Suppressor macrophage treated with lipopolysaccharide for 1 hour (primary cell): ENCODE results near the gene METTL22.

ENCODE experiments used
- DNase-seq, 3 donors: peaks; one replicate each; pipeline ENCODE4 v3.0.0-alpha.2; 2020 to 2022

The METTL22 gene

DNA sequence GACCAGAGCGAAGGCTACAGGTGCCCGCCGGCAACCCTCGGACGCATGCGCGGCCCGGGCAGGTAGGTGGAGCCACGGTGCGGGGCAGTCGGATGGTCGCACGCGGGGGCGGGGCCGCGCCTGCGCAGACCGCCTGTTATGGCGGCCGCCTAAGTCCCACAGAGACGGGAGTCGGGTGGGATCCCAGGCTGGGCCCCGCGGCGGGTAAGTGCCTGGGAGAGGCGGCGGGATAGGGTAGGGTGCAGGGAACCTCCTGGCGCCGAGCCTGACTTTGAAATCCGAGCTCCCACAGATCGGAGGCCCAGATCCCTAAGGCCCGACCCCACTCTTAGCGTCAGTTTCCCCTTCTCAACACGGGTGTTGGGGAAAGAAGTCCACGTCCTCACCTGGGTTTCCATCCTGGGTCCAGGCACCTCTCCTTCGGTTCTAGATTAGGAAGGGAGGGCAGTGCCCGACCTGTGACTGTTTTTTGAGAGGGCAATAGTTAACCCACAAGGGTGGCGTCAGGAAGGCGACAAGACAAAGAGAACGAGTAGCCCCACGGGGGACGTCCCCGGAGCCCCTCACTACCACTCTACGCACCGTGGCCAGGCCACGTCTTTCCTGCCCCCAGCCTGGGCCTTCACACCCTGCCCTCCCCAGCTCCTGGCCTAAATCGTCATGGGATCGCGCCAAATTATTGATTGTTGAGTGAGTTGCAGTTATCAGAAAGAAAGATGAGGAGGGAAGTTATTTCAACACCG, at the start of gene METTL22:
Gene METTL22, plus strand, starts transcription at position 127 of the 743 bp plus-strand sequence. CDS start 3,968 bp downstream, outside the sequence.
- peak; percentile 92 to 97 (median 96) for DNase-seq

DNA sequence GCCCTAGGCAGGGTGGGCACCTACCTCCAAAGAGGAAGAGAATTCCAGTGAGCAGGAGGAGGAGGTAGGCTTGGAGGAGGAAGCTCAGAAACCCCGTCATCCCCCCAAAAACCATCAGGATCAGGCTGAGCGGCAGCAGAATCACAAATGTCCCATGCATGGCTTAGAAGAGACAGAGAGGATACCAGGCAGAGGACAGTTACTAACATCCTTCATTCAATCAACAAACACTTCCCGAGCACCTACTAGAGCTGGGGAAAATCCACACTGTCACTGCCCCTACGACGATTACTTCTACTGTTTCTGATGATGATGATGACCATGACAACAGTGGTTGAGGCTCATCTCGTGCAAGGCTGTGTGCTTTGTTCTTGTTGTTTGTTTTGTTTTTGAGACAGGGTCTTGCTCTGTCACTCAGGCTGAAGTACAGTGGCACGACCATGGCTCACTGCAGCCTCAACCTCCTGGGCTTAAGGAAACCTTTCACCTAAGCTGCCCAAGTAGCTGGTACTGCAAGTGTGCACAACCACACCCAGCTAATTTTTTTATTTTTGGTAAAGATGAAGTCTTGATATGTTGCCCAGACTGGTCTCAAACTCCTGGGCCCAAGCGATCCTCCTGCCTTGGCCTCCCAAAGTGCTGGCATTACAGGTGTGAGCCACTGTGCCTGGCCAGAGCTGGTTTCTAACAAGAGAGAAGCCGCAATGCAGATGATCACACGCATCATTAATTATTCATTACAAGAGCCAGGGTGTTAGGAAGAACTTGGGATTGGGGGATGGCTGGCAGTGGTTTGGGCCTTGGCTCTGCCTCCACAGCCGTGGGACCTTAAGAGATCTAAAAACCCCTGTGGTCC, 49.2 kb upstream of the METTL22 start:
- no peak for DNase-seq

GRCh38 chr16:8572919-8573724, 48.4 kb upstream of the METTL22 start:
- DNase-seq = peak; percentile 50 to 56 (median 50)

GRCh38 chr16:8575399-8575798, 46.1 kb upstream of the METTL22 start:
- no peak for DNase-seq

DNA sequence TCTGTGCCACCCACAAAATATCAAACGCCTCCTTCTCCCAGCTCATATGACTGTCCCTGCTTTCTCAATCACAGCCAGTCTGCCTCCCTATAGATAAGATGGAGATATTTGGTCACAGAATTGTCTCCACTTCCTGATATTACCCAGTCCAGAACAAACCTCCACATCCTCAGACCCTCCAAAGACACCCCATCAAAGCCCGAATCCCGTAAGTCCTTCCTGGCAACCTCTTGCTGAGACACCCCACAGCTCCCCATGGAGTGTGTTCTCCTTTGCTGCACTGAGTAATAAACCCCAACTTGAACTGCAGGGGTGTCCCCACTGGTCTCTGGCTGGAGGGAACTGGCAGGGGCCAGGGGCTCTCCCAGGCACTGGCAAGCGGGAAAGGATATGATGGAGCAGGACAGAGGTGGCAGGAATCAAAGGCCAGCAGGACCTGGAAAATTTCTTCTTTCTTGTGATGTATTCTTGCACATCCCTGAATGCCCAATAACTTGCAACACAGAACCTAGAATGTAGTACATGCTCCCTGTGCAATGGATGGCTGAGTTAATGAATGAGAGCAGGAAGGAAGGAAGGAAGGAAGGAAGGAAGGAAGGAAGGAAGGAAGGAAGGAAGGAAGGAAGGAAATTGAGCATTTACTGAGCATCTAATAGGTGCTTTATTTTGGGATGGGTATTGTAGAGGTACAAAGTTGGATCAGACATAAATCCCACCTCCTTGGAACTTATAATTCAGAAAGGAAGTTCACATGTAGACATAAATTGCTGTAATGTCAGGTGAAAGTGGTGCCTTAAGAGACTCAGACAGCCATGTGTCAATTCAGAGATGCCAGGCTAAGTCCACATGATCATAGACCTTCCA, 45.1 kb upstream of the METTL22 start:
- peak in 1 of 3 donors; percentile 44 for DNase-seq

- no peak for DNase-seq
These were observed 43.7 kb upstream of the METTL22 start for GRCh38 chr16:8577678-8578304.

GRCh38 chr16:8579559-8579958, 41.9 kb upstream of the METTL22 start:
- DNase-seq = no peak

DNA sequence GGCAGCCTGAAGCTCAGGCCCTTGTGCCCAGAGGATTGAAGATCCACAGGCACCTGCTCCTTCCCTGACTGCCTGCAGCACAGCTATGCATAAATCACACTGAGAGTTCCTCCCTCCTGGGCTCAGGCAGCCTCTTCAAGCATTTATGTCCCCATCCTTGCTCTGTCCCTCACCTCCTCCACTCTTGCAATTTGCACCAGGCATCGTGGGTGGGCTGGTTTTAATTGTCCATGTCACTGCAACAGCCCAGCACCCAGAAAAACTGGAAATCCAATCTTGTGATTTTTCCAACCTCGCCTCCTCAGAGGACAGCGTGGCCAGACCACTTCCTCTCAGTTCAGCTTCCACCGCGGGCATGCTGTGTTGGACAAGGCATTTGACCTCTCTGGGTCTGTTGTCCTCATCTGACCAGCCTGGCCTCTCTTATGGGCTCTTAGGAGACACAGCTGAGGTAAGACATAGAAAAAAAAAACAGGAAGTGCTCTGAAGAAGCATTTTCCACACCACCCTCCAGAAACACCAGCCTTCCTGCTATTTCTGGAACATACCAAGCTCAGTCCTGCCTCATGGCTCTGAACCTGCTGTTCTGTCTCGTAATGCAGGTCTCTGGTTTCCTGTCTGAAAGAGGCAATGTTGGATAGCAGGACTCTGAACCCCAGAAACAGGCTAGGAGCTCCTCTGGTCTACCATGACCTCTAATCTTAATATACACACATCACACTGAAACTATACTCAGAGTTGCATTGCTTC, 39.5 kb upstream of the METTL22 start:
- peak; percentile 82 to 87 (median 85) for DNase-seq

DNA sequence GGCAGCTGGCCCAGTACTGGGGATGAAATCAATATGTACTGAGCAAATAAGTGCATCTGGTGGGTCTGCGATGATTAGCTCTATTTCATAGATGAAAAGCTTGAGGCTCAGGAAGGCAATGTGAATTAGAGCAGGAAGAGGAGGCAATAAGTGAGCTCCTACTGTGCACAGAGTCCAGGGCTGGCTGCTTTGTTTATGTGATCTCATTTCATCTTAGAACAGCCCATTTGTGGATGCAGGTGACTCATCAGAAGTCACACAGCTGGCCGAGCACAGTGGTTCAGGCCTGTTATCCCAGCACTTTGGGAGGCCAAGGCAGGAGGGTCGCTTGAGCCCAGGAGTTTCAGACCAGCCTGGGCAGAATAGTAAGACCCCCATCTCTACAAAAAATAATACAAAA, 38.3 kb upstream of the METTL22 start:
- peak; percentile 45 to 55 (median 54) for DNase-seq

DNA sequence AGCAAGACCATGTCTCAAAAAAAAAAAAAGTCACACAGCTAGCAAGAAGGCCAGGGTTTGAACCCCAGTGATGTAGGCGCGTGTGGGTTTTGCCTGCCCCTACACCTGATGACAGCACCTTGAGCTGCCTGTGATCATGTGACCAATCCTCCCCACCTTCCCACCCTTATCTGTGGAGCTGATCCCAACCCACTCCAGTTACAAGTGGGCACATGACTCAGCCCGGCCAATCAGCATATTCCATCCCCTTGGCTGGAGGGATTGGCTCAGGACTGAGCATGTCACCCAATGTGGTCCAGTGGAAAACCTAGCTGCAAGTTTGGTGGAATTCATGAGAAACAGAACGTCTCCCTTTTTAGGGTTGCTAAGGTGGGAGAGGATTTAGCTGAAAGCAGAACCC, 37.8 kb upstream of the METTL22 start:
- peak in 2 of 3 donors; percentile 61 to 63 for DNase-seq

GRCh38 chr16:8585041-8585440, 36.5 kb upstream of the METTL22 start:
- DNase-seq = peak; percentile 61 to 72 (median 72)

DNA sequence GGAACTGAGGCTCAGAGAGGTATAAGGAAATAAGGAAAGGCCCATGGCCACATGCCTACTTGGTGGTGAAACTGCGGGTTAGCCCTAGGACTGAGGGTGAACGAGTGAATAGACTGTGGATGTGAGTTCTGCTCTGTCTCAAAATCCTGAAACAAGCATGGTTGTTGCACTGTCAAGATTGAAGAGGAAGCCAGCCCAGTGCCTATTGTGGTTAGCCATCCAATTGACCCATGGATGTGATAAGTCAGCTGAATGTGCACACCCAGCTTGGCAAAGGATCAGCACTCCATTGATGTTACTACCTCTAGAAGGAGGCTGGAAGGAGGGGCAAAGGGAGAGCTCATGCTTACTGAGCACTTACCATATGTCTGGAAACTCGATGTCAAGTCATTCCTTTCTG, 35.6 kb upstream of the METTL22 start:
- DNase-seq = peak; percentile 54 to 73 (median 60)

- DNase-seq = no peak
These were observed 34.4 kb upstream of the METTL22 start for GRCh38 chr16:8587065-8587464.

DNA sequence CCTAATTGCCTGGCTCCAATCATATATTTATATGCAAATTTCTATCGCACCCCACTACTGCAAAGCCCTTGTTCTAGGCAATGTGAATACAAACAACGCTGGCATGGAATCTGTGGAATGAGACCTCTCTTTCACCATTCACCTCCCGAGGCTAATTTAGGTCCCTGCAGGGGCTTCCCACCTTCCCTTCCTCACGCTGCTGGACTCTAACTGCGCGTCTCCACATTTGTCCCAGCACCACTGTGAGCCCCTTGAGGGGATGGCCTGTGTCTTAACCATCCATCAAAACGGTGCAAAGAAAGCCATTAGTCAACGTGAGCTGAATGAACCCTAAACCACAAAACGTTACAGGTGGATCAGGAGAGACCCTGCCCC, 32.8 kb upstream of the METTL22 start:
- DNase-seq = no peak

GRCh38 chr16:8589057-8589899, 32.2 kb upstream of the METTL22 start:
- peak in 1 of 3 donors; percentile 42 for DNase-seq

DNA sequence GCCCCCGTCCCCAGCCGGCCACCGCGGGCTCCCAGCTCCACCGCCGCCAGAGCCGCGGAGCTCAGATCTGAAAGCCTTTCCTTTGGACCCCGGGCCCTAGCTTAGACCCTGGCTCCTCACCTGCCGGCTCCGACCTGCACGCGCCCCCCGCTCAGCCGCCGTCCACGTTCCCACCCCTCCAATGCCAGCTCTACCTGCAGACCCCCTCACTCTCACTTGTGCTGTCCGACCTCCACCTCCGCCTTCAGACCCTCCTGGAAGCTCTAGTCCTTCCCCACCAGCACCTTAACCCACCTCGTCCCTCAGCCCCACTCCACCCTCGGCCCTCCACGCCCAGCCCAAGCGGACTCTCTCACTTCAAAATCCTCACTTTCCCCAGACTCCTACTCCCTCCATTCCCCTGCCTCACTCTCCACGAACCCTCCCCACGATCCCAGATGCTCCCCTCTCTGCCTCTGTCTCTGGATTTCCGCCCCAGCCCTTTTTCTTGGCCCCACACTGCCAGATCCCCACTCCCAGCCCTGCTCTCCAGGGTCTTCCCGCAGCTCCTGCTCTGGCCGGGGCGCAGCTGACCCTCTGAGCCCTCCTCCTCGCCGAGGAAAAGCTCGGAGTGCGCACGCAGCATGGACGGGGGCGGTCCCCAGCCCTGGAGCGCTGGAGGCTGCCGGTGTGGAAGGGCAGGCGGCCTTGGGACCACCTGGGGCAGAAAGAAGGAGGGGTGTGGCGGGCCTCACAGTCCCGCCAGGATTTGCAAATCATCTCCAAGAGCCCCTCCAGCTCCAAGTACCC, 31.4 kb upstream of the METTL22 start, which contains the start of gene TMEM114:
Gene TMEM114, minus strand, starts transcription at position 612 of the 789 bp plus-strand sequence. CDS start 673 bp downstream, outside the sequence.
- no peak for DNase-seq

DNA sequence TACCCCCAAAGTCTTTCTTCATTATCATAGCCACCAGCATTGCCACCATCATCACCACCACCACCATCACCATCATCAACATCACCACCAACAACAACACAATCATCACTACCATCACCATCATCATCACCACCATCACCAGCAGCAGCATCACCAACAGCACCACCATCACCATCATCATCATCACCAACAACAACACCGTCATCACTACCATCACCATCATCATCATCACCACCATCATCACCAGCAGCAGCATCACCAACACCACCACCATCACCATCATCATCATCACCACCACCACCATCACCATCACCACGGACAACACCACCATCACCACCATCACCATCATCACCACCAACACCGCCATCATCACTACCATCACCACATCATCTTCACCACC, 30.7 kb upstream of the METTL22 start:
- DNase-seq = no peak

GRCh38 chr16:8591451-8591850, 30.0 kb upstream of the METTL22 start:
- no peak for DNase-seq

- peak; percentile 68 to 81 (median 78) for DNase-seq
These were observed 27.3 kb upstream of the METTL22 start for GRCh38 chr16:8594149-8594666.
